Thoracic aorta (tissue), 2 donors: ENCODE results near the gene LETM1. TPM values are rescaled to one million over a fixed set of nuclear protein-coding genes. Genes with fewer than 3 reads are reported as not detected.

Experiments used
- ATAC-seq: fragments of 150-250 bp; one replicate; pipeline ENCODE4 v1.8.0; 2017; ENCODE audit warnings: low read depth; ENCODE audit not compliant: insufficient number of reproducible peaks, low FRiP score
- DNase-seq: peaks from one replicate; pipeline ENCODE4 v3.0.0-alpha.2; 2020; ENCODE audit warnings: low spot score
- H3K27ac ChIP-seq, 2 donors: fragments of 200-600 bp; sonication (generic); 1 replicate in 1 of 2; 2 replicates in 1 of 2; pipeline ENCODE4 v1.5.1; 2016; ENCODE audit warnings: mild to moderate bottlenecking in 2 of 2, moderate library complexity in 2 of 2
- H3K27me3 ChIP-seq: fragments of 200-600 bp; sonication (generic); replicated peaks from 2 replicates; pipeline ENCODE4 v1.6.0; 2016; ENCODE audit warnings: mild to moderate bottlenecking; ENCODE audit not compliant: insufficient read depth
- H3K36me3 ChIP-seq: fragments of 200-600 bp; sonication (generic); one replicate; pipeline ENCODE4 v1.5.1; 2016
- H3K4me1 ChIP-seq, 2 donors: fragments of 200-600 bp; sonication (generic); 1 replicate in 1 of 2; 2 replicates in 1 of 2; pipeline versions ENCODE4 v1.5.1 to v1.6.0; 2016; ENCODE audit warnings: low read depth in 2 of 2, mild to moderate bottlenecking in 1 of 2; ENCODE audit not compliant: control insufficient read depth in 1 of 2
- H3K4me3 ChIP-seq: fragments of 200-600 bp; sonication (generic); 2 replicates; pipeline ENCODE4 v1.5.1; 2016; ENCODE audit warnings: mild to moderate bottlenecking
- H3K9me3 ChIP-seq: fragments of 200-600 bp; sonication (generic); 2 replicates; pipeline ENCODE4 v1.5.1; 2016
- total RNA-seq, 2 donors: library from RNA; depleted of rRNA; stranded (reverse); fragments of >200 nt; gene quantifications; one replicate each; pipeline versions ENCODE4 v1.1.0 to v1.2.3, GENCODE V29; 2016
- TF ChIP-seq, protein P1 (sequence below): fragments of 200-600 bp; sonication (generic); IDR thresholded peaks from one replicate; pipeline ENCODE4 v1.5.1; 2019; ENCODE audit warnings: antibody characterized with exemption

Gene LETM1
- total RNA-seq, 2 donors from 2014 or later, result 30.5 to 68.9 TPM

DNA sequence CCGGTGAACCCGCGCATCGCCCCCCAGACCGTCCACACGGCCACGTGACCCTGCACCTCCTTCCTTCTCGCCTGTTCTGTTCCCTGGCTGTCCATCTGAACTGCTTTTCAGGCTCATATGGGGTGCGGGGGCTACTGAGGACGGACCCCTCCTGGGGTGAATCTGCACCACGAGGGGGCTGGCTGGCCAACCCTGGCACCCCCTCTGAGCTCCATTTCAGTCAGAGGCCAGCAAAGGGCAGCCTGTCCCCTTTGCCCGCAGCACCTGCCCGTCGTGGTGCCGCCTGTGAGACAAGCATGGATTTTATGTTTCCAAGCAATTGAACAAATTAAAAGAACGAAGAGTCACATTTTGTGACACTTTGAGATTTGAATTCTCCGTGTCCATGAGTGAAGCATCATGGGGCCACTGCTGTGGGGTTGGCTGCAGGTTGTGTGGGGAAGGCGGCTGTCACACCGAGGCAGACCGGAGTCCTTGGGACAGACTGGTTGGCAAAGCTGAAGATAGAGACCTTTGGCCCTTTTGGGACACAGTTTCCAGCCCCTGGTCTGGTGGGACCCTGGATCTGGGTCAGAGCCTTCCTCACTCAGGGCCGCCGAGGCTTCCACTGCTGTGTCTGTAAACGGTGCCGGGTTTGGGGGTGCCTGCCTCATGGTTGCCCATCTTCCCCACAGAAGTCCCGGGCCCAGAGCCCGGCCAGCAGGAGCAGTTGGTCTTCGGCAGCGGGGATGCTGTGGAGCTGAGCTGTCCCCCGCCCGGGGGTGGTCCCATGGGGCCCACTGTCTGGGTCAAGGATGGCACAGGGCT lies 57.2 kb downstream of the LETM1 start:
- Histone ChIP-seq H3K27me3 (no peaks in the 10 kb centered on the region), H3K4me3 (no peak overlapping the region), H3K9me3 (no peaks in the 10 kb centered on the region), H3K27ac (no peak overlapping the region), H3K4me1 (peaks cover 15 to 19% of the 10 kb centered on the region in 2 donors), H3K36me3 (no peaks in the 10 kb centered on the region)
- TF ChIP-seq, protein P1, sequence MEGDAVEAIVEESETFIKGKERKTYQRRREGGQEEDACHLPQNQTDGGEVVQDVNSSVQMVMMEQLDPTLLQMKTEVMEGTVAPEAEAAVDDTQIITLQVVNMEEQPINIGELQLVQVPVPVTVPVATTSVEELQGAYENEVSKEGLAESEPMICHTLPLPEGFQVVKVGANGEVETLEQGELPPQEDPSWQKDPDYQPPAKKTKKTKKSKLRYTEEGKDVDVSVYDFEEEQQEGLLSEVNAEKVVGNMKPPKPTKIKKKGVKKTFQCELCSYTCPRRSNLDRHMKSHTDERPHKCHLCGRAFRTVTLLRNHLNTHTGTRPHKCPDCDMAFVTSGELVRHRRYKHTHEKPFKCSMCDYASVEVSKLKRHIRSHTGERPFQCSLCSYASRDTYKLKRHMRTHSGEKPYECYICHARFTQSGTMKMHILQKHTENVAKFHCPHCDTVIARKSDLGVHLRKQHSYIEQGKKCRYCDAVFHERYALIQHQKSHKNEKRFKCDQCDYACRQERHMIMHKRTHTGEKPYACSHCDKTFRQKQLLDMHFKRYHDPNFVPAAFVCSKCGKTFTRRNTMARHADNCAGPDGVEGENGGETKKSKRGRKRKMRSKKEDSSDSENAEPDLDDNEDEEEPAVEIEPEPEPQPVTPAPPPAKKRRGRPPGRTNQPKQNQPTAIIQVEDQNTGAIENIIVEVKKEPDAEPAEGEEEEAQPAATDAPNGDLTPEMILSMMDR, result no peak
- ATAC-seq (no peak), DNase-seq (no peak)

DNA sequence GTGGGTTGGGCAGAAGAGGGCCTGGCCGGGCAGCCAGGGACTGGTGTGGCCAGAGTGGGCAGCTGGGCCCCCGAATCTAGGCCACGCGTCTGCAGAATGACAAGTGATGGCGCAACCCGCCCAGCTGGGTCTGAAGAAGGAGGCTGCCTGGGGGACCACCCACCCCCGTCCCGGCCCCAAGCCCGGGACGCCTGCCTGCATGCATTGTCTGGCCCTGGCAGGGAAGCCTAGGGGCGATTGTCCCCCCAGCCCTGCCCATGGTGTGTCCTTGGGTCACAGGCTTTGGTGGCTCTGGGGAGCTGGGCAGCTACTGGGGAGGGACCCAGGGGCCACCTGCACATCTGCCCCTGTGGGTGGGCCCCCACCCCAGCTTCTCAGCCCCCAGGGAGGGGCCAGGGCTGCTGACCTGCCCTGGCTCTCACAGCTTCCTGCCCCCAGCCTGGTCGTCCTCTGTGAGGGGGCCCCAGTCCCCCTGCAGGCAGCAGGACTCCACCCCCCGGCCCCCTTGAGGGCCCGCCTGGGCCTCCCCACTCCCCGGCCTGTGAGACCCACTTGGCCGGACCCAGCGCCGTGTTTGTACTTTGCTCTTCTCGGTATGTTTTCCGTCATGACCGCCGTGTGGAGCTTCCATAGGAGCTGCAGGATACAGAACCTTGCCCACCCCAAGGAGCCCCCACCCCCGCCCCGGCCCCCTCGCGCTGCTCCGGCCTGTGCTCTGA lies 57.9 kb downstream of the LETM1 start:
- Histone ChIP-seq H3K9me3 (no peaks in the 10 kb centered on the region), H3K4me1 (peaks cover 15 to 20% of the 10 kb centered on the region in 2 donors), H3K27me3 (no peaks in the 10 kb centered on the region), H3K4me3 (no peak overlapping the region), H3K36me3 (no peaks in the 10 kb centered on the region), H3K27ac (no peak overlapping the region)
- TF ChIP-seq, protein P1, result no peak
- ATAC-seq, result no peak
- no peak for DNase-seq

DNA sequence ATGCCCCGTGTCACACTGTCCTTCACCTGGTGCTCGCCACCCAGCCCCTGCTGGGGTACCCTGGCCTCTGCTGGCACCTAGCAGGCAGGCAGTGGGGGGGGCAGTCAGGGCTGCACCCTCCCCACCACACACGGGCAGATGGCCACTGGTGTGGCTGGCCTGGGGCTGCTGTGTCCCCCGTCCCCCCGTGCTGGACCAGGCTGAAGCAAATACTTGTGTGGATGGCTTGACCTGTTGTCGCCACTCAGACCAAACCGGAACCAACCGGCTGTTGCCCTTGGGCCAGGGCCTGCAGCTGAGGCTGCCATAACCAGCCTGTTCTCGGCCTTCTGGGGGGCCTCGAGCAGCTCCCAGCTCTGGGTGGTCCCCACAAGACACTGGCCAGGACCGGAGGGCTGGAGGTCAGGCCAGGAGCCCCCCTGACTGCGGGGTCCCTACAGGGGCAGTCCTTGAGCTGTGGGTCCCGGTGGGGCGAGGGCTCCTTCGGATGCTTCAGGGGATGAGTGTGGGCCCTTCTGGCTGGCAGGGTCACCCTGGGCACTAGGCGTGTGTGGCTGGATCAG lies 58.6 kb downstream of the LETM1 start:
- Histone ChIP-seq H3K4me1 (peaks cover 15 to 20% of the 10 kb centered on the region in 2 donors), H3K27ac (no peak overlapping the region), H3K36me3 (no peaks in the 10 kb centered on the region), H3K9me3 (no peaks in the 10 kb centered on the region), H3K27me3 (no peaks in the 10 kb centered on the region), H3K4me3 (no peak overlapping the region)
- ATAC-seq (no peak), DNase-seq (no peak)
- TF ChIP-seq, protein P1, result no peak

DNA sequence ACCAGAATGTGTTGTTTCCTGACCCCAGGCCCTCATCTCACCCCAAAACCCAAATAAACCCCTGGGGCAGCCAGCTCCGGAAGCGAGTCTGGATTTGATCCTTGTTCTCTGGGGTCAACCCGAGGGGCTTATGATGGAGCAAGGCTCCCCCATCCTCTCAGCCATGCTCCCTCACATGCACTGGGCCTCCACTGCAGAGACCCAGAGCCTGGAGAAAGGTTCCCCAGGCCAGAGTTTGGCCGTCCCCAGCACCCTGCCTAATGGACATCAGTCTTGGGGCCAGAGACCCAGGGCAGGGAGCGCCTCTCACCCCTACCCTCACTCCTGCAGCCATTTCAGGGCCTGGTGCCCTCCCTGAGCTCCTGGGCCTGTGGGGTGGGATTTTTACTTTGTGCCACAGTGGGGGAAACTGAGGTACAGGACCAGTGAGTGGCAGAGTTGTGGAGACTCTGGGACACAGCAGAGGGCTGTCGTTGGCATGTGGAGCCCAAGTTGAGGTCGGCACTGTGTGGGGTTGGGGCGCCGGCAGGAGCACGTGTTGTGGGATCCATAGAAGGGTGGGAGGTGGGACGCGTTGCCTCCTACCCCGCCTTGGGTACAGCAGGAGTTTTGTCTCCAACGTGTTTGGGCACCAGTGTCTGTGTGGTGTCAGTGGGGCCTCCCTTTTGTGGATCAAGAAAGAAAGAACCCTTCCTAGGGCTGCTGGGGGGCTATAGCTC lies 59.3 kb downstream of the LETM1 start:
- ATAC-seq (no peak), DNase-seq (no peak)
- H3K9me3 ChIP-seq, result no peaks in the 10 kb centered on the region
- no peak overlapping the region for H3K4me3 ChIP-seq
- TF ChIP-seq, protein P1, result no peak
- no peak overlapping the region for H3K27ac ChIP-seq
- no peaks in the 10 kb centered on the region for H3K36me3 ChIP-seq
- peaks cover 15 to 20% of the 10 kb centered on the region in 2 donors for H3K4me1 ChIP-seq
- H3K27me3 ChIP-seq, result no peaks in the 10 kb centered on the region
